Stimulated activated CD4-positive, alpha-beta T cell treated with anti-CD3 and anti-CD28 coated beads, Interleukin-1b, Interleukin-23, amount 100 ng/mL, for 4 hours (primary cell): ENCODE measurements around the gene TBC1D10B.
A peak's percentile ranks its signal among the peaks of the same experiment; 100 is the strongest.
"Not testable (repeated sequence)": the region's sequence is repeated elsewhere in the genome, so short reads cannot be mapped to it uniquely, and the experiment has no call there.

Experiments
- DNase-seq, 2 donors: peaks; one replicate each; pipeline ENCODE4 v3.0.0-alpha.2; 2020; ENCODE audit warnings: low read depth in 2 of 2

The TBC1D10B gene

GRCh38 chr16:30355144-30355953 is 14.9 kb downstream of the TBC1D10B start, which contains the start of gene CD2BP2:
CD2BP2 (minus strand) TSS chr16:30355308; CDS start chr16:30354681, 627 bp downstream.
- peak; percentile 76 to 78 for DNase-seq

- no peak for DNase-seq
These were observed 15.7 kb downstream of the TBC1D10B start for GRCh38 chr16:30354423-30355143.

GRCh38 chr16:30353438-30354129 is 16.7 kb downstream of the TBC1D10B start:
- DNase-seq, result no peak

GRCh38 chr16:30352488-30353401 is 17.5 kb downstream of the TBC1D10B start:
- DNase-seq, result no peak

- DNase-seq, result no peak
These were observed 18.5 kb downstream of the TBC1D10B start for GRCh38 chr16:30351586-30352419.

GRCh38 chr16:30351001-30351441 is 19.3 kb downstream of the TBC1D10B start:
- DNase-seq, result no peak

GRCh38 chr16:30350134-30350871 is 20.0 kb downstream of the TBC1D10B start:
- DNase-seq, result no peak

GRCh38 chr16:30349675-30350074 is 20.6 kb downstream of the TBC1D10B start:
- no peak for DNase-seq

GRCh38 chr16:30348929-30349328 is 21.4 kb downstream of the TBC1D10B start:
- DNase-seq, result no peak

GRCh38 chr16:30348113-30348512 is 22.2 kb downstream of the TBC1D10B start:
- DNase-seq, result no peak

- DNase-seq, result no peak
These were observed 24.0 kb downstream of the TBC1D10B start for GRCh38 chr16:30346286-30346685.

- not testable (repeated sequence) for DNase-seq
These were observed 26.8 kb downstream of the TBC1D10B start for GRCh38 chr16:30343491-30343820.

- DNase-seq, result no peak
These were observed 27.4 kb downstream of the TBC1D10B start for GRCh38 chr16:30342751-30343490.

GRCh38 chr16:30341971-30342370 is 28.3 kb downstream of the TBC1D10B start:
- DNase-seq, result not testable (repeated sequence)

GRCh38 chr16:30340621-30341020 is 29.7 kb downstream of the TBC1D10B start:
- no peak for DNase-seq

- DNase-seq, result not testable (repeated sequence)
These were observed 31.6 kb downstream of the TBC1D10B start for GRCh38 chr16:30338715-30339114.

GRCh38 chr16:30337964-30338357 is 32.3 kb downstream of the TBC1D10B start:
- DNase-seq, result not testable (repeated sequence)

- no peak for DNase-seq
These were observed 34.5 kb downstream of the TBC1D10B start for GRCh38 chr16:30335598-30336474.
